GM12878 (cell line): ENCODE measurements around the gene AGMAT. TPM values are rescaled to one million over a fixed set of nuclear protein-coding genes. Genes with fewer than 3 reads are reported as not detected.
A peak's percentile ranks its signal among the peaks of the same experiment; 100 is the strongest.
"Not testable (repeated sequence)": the region's sequence is repeated elsewhere in the genome, so short reads cannot be mapped to it uniquely, and the experiment has no call there.

Experiments
- ATAC-seq: fragments of 200-7000 bp; cut with Tn5 transposase; 3 replicates; pipeline ENCODE4 v1.9.1; 2020; ENCODE audit warnings: mild to moderate bottlenecking, moderate library complexity
- BruUV-seq: library from RNA; stranded (reverse); fragments of 400-500 nt; replicated peaks from 2 replicates; lab custom pipeline; 2021; lab: Mats Ljungman, UMichigan
- CTCF ChIA-PET: fragments of 300-600 bp; sonication (Branson Sonifier 250); formaldehyde crosslinking; extraction: SDS; loops from one replicate; lab custom pipeline; 2021; ENCODE audit warnings: inconsistent platforms; lab: Yijun Ruan, JAX
- POLR2A ChIA-PET: fragments of 350-600 bp; formaldehyde crosslinking; extraction: SDS; loops from one replicate; lab custom pipeline; 2021; ENCODE audit warnings: inconsistent platforms; lab: Charles Lee
- RAD21 ChIA-PET: fragments of 300-600 bp; sonication (Branson Sonifier 250); formaldehyde crosslinking; loops from one replicate; lab custom pipeline; 2023; ENCODE audit warnings: antibody characterized with exemption; ENCODE audit not compliant: unreplicated experiment; lab: Charles Lee
- SMC1A ChIA-PET: fragments of 300-600 bp; sonication (Branson Sonifier 250); formaldehyde crosslinking; loops from one replicate; lab custom pipeline; 2023; ENCODE audit not compliant: unreplicated experiment, uncharacterized antibody; lab: Charles Lee
- DNase-seq: peaks from one replicate; pipeline ENCODE4 v3.0.0-alpha.2; 2011; ENCODE audit warnings: low read depth, low spot score
- FAIRE-seq: peaks from 3 replicates; lab custom pipeline; 2011; peaks lifted over from hg19 to GRCh38; lab: Jason Lieb, UNC
- H2AFZ ChIP-seq: 2 replicates; pipeline ENCODE4 v1.6.0; 2011; ENCODE audit warnings: low read depth, low read length, control low read depth; ENCODE audit not compliant: control insufficient read depth
- H3K27ac ChIP-seq: 2 replicates; pipeline ENCODE4 v1.5.1; 2011; ENCODE audit warnings: control low read depth; ENCODE audit not compliant: control insufficient read depth, insufficient read depth
- H3K27me3 ChIP-seq, 2 experiments: replicated peaks in 1 of 2; 2 replicates each; pipeline versions ENCODE4 v1.6.0 to v1.6.1; 2011; ENCODE audit warnings: low read length in 1 of 2; ENCODE audit not compliant: control insufficient read depth in 2 of 2, insufficient read depth in 2 of 2
- H3K36me3 ChIP-seq, 2 experiments: 2 replicates each; pipeline ENCODE4 v1.5.1; 2011; ENCODE audit warnings: low read length in 1 of 2; ENCODE audit not compliant: control insufficient read depth in 2 of 2, insufficient read depth in 2 of 2
- H3K4me1 ChIP-seq: 2 replicates; pipeline ENCODE4 v1.6.1; 2011; ENCODE audit warnings: mild to moderate bottlenecking, low read length, moderate library complexity, mixed read lengths; ENCODE audit not compliant: control insufficient read depth, insufficient read depth
- H3K4me2 ChIP-seq: 2 replicates; pipeline ENCODE4 v1.6.0; 2011; ENCODE audit warnings: control low read depth; ENCODE audit not compliant: control insufficient read depth, insufficient read depth
- H3K4me3 ChIP-seq: fragments of 200-600 bp; sonication (generic); 2 replicates; pipeline ENCODE4 v1.5.1; 2016
- H3K79me2 ChIP-seq: 2 replicates; pipeline ENCODE4 v1.6.0; 2011; ENCODE audit warnings: low read length; ENCODE audit not compliant: control insufficient read depth, insufficient read depth
- H3K9ac ChIP-seq: 2 replicates; pipeline ENCODE4 v1.8.0; 2011; ENCODE audit warnings: low read length, control low read depth, mixed read lengths; ENCODE audit not compliant: control insufficient read depth, insufficient read depth
- H3K9me3 ChIP-seq: replicated peaks from 3 replicates; pipeline ENCODE4 v1.5.1; 2011; ENCODE audit warnings: mild to moderate bottlenecking, low read length; ENCODE audit not compliant: control insufficient read depth, insufficient read depth
- H4K20me1 ChIP-seq: 2 replicates; pipeline ENCODE4 v1.6.0; 2011; ENCODE audit not compliant: control insufficient read depth, insufficient read depth
- CBX5 ChIP-seq: sonication (generic); IDR thresholded peaks from 2 replicates; pipeline ENCODE4 v1.6.1; 2016; ENCODE audit warnings: low read depth, moderate library complexity, mild to moderate bottlenecking, inconsistent platforms
- SMAD1 ChIP-seq: fragments of 450-650 bp; IDR thresholded peaks from 2 replicates; pipeline ENCODE4 v1.6.1; 2018; ENCODE audit warnings: mild to moderate bottlenecking, low read depth; ENCODE audit not compliant: partially characterized antibody
- ZNF217 ChIP-seq: fragments of 450-650 bp; IDR thresholded peaks from 2 replicates; pipeline ENCODE4 v1.6.1; 2017; ENCODE audit warnings: antibody characterized with exemption, mild to moderate bottlenecking
- WGBS: methylation state at CpG from one replicate; pipeline ENCODE4 v1.1.6; 2016; ENCODE audit warnings: low lambda C conversion rate; ENCODE audit not compliant: insufficient replicate concordance, insufficient coverage; ENCODE audit errors: missing lambda C conversion rate; 5-methylcytosine and 5-hydroxymethylcytosine counted together
- in situ Hi-C: fragments of 300-500 bp; cut with MboI; formaldehyde crosslinking; loops from 9 replicates; pipeline ENCODE4 v1.14.3; 2018; ENCODE audit warnings: mixed read lengths
- intact Hi-C: fragments of 100-400 bp; cut with micrococcal nuclease; formaldehyde crosslinking; loops from one replicate; pipeline ENCODE4 v1.14.2; 2022; ENCODE audit not compliant: unreplicated experiment
- polyA plus RNA-seq, 11 experiments: library from polyadenylated mRNA; depleted of rRNA in 4 of 11; unstranded in 6 of 11; stranded (reverse) in 5 of 11; fragments of >200 nt; fragmentation: Nextera tagmentation in 4 of 11; fragmentation: Illumina TruSeq in 1 of 11; extraction: Ambion mirVana in 4 of 11; extraction: Trizol in 1 of 11; gene quantifications; 1 replicate in 1 of 11; 2 replicates in 10 of 11; pipeline versions ENCODE4 v1.2.1 to v1.2.3, GENCODE V29; 2011 to 2016; ENCODE audit warnings: inconsistent platforms in 2 of 11, missing spikeins in 2 of 11, low read depth in 1 of 11
- total RNA-seq, 4 experiments: library from RNA; depleted of rRNA in 3 of 4; stranded (reverse); fragments of >200 nt in 3 of 4; fragmentation: Illumina TruSeq in 1 of 4; extraction: Trizol in 1 of 4; gene quantifications; 2 replicates each; pipeline versions ENCODE4 v1.2.1 to v1.2.3, GENCODE V29; 2013 to 2021
- TF ChIP-seq, protein P1 (sequence below): fragments of 450-650 bp; IDR thresholded peaks from 2 replicates; pipeline ENCODE4 v1.6.1; 2016; ENCODE audit warnings: mild to moderate bottlenecking

The AGMAT gene
- total and polyA plus RNA-seq, 10 of the 15 experiments (the other 5 are each of a cell fraction or from before 2014, with no cell fraction given): 0.47 to 7.9 (median 4.7) TPM

DNA sequence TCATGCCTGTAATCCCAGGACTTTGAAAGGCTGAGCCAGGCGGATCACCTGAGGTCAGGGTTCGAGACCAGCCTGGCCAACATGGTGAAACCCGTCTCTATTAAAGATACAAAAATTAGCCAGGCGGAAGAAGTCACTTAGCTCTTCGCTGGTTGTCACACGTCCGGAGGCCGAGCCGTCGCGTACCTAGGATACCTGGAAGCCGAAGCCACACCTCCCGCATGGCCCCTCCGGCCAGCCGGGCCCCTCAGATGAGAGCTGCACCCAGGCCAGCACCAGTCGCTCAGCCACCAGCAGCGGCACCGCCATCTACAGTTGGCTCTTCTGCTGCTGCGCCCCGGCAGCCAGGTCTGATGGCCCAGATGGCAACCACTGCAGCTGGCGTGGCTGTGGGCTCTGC lies 19.5 kb upstream of the AGMAT start:
- intact Hi-C loops, BruUV-seq, H3K4me2 ChIP-seq, ATAC-seq, H2AFZ ChIP-seq, H3K36me3 ChIP-seq, H3K9me3 ChIP-seq, DNase-seq, H3K4me1 ChIP-seq, in situ Hi-C loops, H4K20me1 ChIP-seq, FAIRE-seq, H3K79me2 ChIP-seq, H3K27me3 ChIP-seq, H3K9ac ChIP-seq, H3K4me3 ChIP-seq, H3K27ac ChIP-seq: not testable (repeated sequence)
- ChIA-PET POLR2A (interaction anchor here (0.9 to 2.4 kb wide), 3 partner anchors 10 to 23 kb away, joined by 3 to 18 read pairs (median 4); no protein-coding TSS in a partner anchor), SMC1A (interaction anchor here (1.4 to 1.8 kb wide), 4 partner anchors 12 to 23 kb away, joined by 3 to 5 read pairs (median 4); no protein-coding TSS in a partner anchor), CTCF (interaction anchor here (1.0 to 1.6 kb wide), 3 partner anchors 9 to 23 kb away, joined by 3 to 4 read pairs (median 3); partner anchors contain the start of gene DDI2), RAD21 (interaction anchor here (0.6 kb wide), 1 partner anchor 245 kb away, joined by 3 read pairs; no protein-coding TSS in a partner anchor)
- 95% methylated on average over 21 of the region's 21 CpGs for WGBS

DNA sequence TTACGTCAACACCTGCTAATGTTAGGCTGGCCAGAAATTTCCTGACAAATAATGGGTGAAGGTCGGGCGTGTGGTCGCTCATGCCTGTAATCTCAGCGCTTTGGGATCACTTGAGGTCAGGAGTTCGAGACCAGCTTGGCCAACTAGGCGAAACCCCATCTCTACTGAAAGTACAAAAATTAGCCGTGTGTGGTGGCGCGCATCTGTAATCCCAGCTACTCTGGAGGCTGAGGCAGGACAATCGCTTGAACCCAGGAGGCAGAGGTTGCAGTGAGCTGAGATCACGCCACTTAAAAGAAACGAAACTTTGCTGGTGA lies 19.1 kb upstream of the AGMAT start:
- H4K20me1 ChIP-seq, H3K4me1 ChIP-seq, intact Hi-C loops, H3K9me3 ChIP-seq, H3K79me2 ChIP-seq, DNase-seq, H3K9ac ChIP-seq, FAIRE-seq, in situ Hi-C loops, H3K27me3 ChIP-seq, H3K27ac ChIP-seq, H3K36me3 ChIP-seq, ATAC-seq, BruUV-seq: not testable (repeated sequence)
- H2AFZ ChIP-seq: peak overlapping the region; percentile 97
- POLR2A ChIA-PET: interaction anchor here (1.1 to 2.4 kb wide), 3 partner anchors 10 to 14 kb away, joined by 4 to 18 read pairs (median 4); no protein-coding TSS in a partner anchor
- SMC1A ChIA-PET: interaction anchor here (1.1 to 1.8 kb wide), 6 partner anchors 12 to 24 kb away, joined by 3 to 5 read pairs (median 4); no protein-coding TSS in a partner anchor
- CTCF ChIA-PET: interaction anchor here (0.8 to 1.6 kb wide), 5 partner anchors 12 to 188 kb away, joined by 3 to 8 read pairs (median 4); partner anchors contain the start of gene DDI2
- H3K4me3 ChIP-seq: peak overlapping the region; percentile 69; the same call in 1 of the 2 replicates
- TF ChIP-seq ZNF217: 0 out of 2 replicates have a peak, but pooled peaks have one; percentile 25
- TF ChIP-seq SMAD1: peak; percentile 14
- TF ChIP-seq CBX5: 0 out of 2 replicates have a peak, but pooled peaks have one; percentile 3
- TF ChIP-seq, protein P1, sequence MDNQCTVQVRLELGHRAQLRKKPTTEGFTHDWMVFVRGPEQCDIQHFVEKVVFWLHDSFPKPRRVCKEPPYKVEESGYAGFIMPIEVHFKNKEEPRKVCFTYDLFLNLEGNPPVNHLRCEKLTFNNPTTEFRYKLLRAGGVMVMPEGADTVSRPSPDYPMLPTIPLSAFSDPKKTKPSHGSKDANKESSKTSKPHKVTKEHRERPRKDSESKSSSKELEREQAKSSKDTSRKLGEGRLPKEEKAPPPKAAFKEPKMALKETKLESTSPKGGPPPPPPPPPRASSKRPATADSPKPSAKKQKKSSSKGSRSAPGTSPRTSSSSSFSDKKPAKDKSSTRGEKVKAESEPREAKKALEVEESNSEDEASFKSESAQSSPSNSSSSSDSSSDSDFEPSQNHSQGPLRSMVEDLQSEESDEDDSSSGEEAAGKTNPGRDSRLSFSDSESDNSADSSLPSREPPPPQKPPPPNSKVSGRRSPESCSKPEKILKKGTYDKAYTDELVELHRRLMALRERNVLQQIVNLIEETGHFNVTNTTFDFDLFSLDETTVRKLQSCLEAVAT: 0 out of 2 replicates have a peak, but pooled peaks have one; percentile 23
- 73% methylated on average over 13 of the region's 13 CpGs for WGBS
- RAD21 ChIA-PET: interaction anchor here (1.0 kb wide), 1 partner anchor 137 kb away, joined by 3 read pairs; no protein-coding TSS in a partner anchor
- H3K4me2 ChIP-seq: peak overlapping the region; percentile 94
